HUDEP-2 (cell line): ENCODE measurements around the gene AUH.

Experiments used
- DNase-seq, 76 experiments: peaks; one replicate each; lab custom pipeline; 2025; ENCODE audit not compliant: unreplicated experiment in 76 of 76; lab: John Stamatoyannopoulos, UW

The AUH gene

DNA sequence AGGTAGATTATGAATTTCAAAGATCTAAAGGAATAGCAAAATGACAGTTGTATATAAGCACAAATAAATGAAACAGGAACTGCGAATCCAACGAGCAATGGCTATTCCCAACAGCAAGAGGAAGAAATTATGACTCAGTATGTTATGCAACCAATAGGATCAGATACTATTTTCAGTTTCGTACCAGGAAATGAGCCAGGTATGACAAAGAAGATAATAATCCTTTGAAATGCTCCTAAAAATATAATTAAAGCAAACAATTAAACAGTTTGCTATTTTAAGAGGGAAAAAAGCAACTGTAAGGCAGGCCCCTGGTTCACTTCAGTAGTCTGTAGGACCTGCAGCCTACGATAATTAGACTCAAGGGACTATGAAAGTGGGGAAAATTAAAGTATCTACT lies 58.9 kb downstream of the AUH start:
- DNase-seq: no peak

DNA sequence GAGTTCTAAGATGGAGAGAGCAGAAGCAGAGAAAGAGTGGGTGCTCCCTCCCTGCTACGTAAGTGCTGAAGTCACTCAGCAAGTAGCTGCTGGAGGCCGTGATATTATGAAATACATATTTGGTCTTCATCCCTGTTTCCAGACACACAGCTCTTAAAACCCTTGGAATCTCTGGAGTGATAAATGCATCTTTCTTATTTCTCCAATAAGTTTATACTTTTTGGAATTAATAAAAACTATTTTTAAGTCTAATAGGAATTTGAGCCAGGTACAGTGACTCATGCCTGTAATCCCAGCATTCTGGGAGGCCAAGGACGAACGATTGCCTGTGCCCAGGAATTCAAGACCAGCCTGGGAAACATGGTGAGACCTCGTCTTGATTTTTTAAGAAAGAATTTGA lies 60.6 kb downstream of the AUH start:
- no peak for DNase-seq

DNA sequence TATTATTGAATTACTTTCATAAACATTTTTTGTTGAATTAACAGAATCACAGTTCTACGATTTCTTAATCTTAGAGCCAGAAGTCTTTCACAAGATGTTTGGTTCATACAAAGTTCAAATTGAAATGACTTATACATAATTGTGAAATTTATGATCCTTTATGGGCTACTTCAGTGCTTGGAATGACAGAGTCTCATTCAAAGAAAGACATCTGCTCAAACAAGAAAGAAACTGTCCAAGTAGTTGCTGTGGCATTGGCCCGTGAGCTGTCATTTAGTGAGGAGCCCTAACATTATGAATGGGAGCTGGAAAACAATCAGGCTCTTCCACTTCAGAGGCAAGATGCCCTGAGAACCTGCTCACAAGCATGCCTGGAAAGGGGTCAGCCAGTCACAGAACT lies 63.4 kb downstream of the AUH start:
- no peak for DNase-seq

DNA sequence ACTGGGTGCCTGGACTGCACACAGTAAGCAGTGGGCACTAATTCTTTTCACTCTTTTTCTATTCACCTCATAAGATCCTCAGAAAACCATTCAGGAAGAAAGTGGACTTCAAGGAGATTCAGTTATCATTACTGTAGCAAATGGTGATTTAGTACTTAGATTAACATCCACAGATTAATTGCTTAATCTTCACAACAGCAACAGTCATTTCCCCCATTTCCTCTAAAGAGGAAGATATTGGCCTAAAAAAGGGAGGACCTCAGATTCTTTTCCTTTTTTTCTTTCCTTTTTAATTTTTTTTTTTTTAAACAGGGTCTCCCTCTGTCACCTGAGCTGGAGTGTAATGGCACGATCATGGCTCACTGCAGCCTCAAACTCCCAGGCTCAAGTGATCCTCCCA lies 64.4 kb downstream of the AUH start:
- DNase-seq: no peak

DNA sequence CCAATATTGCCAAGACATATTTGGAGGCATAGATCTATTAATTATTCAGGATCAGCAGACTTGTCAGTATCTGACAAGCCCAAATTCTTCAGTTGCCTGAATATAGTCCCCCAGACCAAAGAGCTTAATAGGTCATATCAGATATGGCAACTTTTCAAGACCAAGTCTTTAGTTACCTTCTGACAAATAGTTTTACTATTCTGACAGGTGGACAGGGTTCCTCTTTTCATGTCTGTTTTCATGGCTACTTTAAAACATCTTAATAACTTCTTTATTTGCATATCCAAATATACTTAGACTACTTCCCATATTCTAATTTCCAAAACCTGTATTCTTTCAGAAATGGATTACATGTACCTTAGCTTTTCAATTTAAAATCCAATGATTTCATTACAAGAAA lies 65.4 kb downstream of the AUH start:
- DNase-seq: no peak

DNA sequence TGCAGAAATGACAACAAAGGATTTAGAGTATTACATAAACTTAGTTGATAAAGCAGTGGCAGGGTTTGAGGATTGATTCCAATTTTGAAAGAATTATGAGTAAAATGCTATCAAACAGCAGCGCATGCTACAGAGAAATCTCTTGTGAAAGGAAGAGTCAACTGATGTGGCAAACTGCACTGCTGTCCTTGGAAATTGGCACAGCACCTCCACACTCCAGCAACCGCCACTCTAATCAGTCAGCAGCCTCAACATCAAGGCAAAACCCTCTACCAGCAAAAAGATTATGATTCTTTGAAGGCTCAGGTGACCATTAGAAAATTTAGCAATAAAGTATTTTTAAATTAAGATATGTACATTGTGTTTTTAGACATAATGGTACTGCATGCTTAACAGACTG lies 66.4 kb downstream of the AUH start:
- DNase-seq: no peak

DNA sequence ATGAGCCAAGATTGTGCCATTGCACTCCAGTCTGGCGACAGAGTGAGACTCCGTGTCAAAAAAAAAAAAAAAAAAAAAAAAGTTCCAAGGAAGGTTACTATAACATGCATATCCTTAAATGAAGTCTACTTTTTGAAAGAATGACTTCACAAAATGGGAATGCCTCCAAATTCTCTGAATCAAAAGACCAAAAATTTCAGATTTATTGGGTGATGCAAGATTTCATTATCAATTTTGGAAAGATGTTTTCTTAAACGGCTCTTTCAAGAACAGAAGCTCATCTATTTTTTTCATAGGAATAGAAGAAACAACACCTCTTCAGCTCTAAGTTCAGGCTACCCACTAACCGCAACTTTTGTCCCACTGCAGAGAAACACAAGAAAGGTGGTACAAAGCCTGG lies 69.9 kb downstream of the AUH start:
- no peak for DNase-seq

DNA sequence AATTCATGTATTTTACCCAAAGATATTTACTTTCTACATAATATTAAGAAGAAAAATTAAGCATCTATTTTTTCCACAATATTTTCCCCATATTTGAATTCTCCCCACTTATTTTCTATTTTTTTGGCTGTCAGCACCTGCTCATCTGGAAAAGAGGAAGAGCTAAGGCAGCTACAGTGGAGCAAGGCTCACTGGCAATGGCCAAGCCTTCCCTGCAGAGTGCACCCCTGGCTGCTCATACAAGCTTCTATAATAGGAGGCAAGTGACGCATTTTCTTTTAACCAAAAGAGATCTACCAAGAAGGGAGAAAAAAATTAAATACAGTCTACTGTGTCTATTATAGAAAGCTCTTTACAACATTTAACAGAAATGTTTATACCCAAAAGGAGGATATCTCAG lies 72.5 kb downstream of the AUH start:
- DNase-seq: no peak

DNA sequence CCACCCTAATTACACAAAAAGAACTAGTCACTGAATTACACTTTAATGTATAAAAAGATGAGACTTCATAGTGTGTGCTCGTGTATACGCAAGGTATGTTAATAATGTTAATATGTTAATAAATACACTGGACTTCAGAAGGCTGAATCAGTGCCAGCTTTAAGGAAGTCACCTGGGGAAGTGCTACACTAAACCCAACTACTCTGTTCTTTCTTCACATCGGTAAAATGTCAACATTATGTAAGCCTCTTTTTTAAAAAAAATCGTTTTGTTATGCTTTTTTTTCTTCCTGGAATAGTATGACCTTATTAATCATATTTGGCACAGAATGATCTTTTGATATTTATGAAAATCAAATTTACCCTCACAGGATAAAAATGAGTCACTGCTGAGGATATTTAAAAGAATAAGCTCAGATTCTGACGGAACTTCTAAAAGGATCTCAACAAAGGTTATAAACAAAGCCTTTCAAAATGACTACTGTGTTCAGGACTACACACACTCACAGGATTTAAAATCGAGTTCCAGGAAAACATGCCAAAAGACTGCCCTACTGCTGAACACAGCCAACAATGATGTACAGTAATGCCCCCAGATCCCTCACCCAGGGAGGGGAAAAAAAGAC lies 75.9 kb downstream of the AUH start:
- no peak for DNase-seq

DNA sequence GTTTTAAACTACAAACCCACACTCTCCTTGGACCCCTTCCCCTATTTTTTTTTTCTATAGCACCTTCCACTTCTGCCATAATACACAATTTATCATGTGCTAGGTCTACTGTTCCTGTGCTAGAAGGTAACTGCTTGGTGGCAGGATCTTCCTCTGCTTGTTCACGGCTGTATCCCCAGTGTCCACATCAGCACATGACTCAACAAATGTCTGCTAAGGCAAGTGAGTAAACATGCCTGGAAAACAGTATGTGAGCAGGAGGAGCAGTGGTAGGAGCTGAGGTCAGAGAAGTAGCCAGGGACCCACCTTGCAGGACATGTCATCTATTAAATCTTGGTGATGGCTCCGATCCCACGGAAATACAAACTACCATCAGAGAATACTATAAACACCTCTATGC lies 79.4 kb downstream of the AUH start:
- DNase-seq: no peak

DNA sequence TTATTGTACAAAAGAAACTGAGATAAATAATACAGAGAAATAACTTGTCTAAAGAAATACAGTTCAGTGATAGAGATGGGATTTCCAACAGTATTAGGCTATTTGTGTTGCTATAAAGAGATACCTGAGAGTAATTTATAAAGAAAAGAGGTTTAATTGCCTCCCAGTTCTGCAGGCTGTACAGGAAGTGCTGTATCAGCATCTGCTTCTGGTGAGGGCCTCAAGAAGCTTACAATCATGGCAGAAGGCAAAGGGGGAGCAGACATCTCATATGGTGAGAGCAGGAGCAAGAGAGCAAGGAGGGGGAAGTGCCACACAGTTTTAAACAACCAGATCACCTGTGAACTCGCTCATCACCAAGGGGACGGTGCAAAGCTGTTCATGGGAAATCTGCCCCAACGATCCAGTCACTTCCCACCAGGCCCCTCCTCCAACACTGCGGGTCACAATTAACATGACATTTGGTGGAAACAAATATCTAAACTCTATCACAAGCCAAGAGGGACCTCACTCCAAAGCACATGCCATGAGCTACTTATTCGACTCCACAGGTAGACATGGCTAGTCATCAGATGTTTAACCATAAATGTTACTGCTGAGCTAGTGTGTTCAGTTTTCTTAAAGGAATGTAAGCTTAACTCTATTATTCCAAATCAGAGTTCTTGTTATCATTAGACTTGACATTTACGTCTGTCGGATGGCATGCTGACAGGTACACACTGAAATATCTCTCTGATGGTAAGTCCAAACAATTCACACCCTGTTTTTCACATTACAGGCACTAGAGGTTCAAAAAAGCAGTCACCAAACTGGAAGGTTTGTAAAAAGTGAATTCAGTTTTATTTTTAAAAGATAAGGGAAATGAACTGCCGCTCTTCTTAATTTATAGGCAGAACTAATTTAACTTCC lies 82.2 kb downstream of the AUH start:
- no peak for DNase-seq

DNA sequence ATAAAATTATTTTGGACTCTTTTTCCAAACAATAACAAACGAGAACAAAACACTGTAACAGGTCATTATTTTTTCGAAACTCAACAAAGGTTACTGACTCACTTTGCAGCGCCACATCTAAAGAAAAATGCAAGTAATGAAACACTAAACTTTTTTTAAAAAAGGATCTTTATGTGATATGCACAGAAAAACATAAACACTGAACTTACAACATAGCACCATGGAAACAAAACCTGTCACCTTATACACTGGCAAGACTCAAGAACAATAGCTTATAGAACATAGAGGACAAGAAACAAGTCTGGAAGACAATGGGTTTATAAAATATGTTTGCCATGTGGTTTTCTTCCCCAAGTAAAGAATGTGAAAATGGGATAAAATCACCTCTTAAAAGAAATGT lies 85.2 kb downstream of the AUH start:
- DNase-seq: no peak

DNA sequence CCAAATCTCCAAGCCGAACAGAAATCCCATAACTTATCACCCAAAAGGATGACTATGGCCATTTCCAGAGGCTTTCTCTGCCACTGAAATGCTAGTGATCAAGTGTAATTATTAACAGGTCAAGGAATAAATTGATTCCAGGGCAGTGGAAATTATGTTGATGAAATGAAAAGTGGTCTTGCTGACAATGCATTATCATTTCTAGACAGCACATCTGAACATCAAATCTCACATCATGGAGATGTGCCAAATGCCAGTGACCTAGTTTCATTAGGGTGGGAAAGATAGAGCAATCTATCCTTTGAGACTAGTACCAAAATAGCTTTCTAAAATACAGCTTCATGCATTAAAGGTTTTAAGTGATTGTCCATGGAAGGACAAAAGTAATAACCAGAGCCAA lies 86.1 kb downstream of the AUH start:
- no peak for DNase-seq

DNA sequence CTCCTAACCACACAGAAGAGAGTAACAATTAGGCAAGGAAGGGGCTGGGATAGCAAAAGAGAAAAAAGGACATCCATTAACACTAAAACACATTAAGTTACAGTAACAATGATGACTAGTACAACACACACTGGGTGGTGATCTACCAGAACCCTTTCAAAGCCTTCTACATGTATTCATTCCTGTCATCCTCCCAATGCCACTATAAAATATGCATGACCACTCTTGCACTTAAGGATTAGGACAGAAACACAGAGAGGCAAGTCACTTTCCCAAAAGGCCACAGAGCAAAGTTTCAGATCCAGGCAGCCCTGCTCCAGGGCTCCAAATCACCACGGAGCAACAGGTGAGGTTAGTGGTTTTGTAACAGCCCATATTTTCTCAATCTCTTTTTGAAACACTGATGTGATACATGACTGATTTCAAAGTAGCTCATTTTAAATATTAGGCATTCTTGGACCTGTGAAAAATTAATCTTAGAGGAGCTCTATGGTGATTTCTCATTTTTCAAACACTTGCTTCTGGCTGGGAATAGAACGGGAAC lies 86.7 kb downstream of the AUH start:
- DNase-seq: peak in 1 of 76 experiments; percentile 6

DNA sequence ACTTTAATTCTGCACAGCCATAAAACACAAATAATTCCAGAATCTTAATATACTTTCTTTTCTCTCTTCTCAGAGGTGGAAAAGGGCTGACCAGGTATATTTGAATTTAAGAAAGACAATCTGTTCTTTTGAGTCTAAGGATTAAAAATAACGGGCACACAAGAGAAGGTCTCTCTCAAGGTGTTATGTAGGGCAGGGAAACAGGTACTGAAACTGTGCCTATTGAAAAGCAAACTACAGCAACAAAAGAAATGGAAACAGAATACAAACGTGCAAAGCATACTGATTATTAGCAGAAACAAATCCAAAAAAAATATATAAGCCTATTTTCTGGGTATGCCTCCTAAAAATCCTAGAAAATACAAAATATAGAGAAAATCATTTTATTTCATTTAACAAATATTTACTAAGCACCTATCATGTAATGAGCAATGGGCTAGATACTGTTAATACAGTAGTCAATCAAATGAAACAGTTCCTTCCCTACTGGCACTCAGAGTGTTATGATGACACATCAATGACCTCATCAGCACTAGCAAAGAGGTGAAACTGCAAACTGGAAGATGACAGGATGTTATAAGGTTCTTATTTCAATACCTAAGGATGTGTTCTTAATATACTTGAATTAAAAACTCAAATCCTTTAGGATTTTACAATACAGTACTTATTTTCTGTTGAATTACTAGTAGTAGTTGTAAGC lies 87.7 kb downstream of the AUH start:
- DNase-seq: no peak

DNA sequence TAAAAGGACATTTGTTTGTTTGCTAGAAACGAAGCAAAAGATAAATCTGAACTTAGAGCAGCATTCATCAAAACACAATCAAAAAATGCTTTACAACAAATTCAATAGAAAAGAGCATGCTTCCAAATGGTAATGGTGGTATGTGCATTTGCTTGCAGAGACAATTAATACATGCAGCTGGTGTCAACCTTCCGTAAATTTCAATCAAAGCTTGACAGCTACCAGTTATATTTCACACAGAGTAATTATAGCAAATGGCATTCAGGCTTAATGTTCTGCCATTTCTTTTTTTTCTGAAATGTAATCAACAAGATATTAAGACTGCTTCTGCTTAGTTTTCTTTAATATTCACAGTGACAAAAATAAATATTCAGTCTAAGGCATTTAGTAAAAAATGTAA lies 90.6 kb downstream of the AUH start:
- DNase-seq: no peak

DNA sequence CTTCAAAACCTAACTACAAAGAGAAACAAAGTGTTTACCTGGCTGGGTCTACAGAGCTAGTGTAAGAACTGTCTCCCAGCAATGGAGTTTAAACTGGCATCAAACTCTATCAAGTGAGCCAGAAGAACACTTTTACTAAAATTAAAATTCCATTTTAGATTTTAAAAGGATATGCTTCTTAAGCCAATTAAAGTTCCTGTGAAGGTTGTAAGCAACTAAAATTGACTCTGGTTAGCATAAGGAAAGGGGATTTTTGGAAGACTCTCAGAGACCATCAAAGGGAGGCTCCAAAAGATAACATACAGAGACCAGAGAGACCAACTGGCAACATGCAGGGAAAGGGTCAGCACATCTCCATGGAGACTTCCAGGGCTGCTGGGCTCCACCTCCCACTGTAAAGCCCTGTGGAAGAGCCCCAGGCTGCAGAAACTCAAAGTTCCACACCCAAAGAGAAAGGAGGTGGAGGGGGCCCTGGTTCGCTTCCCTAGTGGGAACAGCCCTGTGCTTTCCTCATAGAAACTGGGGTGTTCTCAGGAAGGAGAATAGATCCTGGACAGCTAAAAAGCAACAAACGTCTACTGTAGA lies 91.7 kb downstream of the AUH start:
- DNase-seq: no peak

DNA sequence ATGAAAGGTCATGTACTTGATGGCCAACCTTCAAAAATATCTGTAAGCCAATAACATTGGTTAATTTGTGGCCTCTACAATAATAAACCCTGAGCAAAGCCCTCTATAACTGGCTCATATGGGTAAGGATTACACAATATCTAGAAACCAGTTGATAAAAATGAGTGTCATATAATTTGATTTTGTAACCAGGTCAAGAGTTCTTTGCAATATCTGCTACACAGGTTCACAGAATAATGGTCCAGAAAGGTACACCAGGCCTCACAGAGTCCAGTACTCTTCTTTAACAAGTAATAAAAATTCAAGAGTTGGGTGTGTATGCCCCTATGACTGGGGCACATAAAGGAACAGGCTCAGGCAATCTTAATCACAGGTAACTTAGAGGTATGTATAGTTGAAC lies 95.3 kb downstream of the AUH start:
- DNase-seq: no peak

DNA sequence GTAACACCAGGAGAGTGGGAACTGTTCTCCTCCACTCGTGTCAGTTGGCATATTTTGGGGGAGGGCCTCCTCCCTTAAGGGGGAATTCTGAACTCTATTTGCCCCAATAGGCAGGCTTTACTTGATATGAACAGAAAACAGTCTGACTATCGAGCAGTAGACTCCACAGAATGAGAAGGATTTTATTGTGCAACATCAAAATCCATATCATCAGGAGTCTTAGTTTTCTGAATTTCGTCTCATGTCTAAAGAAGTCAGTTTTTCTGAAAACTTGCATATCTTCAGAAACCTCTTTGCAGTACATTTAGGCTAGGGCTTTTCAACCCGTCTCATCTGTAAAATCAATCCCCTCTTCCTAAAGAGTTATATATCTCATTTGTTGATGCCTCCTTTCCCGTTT lies 96.2 kb downstream of the AUH start:
- no peak for DNase-seq

DNA sequence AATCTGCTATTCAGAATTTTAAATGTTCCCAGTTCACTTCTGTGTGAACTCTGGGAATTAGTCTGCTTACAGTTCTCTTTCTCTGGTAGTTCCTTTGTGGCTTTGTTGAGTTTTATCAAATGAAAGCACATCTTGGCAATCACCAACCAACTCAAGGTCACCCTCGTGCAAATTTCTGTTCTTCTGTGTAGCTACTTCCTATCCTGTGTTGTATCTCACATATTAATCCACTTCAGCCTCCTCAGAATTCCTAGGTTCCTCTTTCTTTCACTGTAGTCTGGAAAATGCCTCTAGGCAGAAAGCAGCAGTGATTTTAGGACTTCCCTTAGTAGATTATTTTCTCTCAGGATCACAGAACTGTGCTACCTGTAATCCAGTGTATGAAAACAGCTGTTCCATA lies 100.3 kb downstream of the AUH start:
- no peak for DNase-seq

DNA sequence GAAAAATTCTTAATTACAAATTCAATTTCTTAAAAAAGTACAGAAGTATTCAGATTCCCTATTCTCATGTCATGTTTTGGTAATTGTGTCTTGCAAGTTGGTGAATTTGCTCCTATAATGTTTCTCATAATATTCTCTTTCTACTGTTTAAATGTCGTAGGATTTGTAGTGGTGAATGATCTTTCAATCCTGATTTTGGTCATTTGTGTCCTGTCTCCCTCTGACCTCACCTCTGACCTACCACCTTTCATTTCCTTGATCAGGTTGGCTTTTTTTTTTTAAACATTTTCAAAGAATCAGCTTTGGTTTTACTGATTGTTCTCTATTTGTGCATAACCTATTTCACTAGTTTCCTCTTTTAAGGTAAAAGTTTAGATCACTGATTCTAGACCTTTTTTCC lies 102.6 kb downstream of the AUH start:
- DNase-seq: no peak
